BE2C (cell line): ENCODE results near the gene QSOX2.

Experiments
- DNase-seq: peaks from one replicate; pipeline ENCODE4 v3.0.0-alpha.2; 2020
- H3K27me3 ChIP-seq: fragments of 250-450 bp; sonication (Bioruptor Pico); 2 replicates; pipeline ENCODE4 v1.5.1; 2020; ENCODE audit warnings: mild to moderate bottlenecking
- H3K36me3 ChIP-seq: fragments of 250-450 bp; sonication (Bioruptor Pico); 2 replicates; pipeline ENCODE4 v1.5.1; 2020; ENCODE audit warnings: mild to moderate bottlenecking
- H3K4me1 ChIP-seq: fragments of 250-450 bp; sonication (Bioruptor Pico); 2 replicates; pipeline ENCODE4 v1.5.1; 2020
- H3K4me3 ChIP-seq: 2 replicates; pipeline ENCODE4 v1.5.1; 2011; ENCODE audit warnings: low read depth, low read length
- H3K9me3 ChIP-seq: fragments of 250-450 bp; sonication (Bioruptor Pico); 2 replicates; pipeline ENCODE4 v1.5.1; 2020
- CTCF ChIP-seq: IDR thresholded peaks from 2 replicates; pipeline ENCODE4 v1.5.1; 2012; ENCODE audit warnings: mild to moderate bottlenecking, low read depth, low read length

Gene QSOX2

GRCh38 chr9:136241542-136241941 is 4.1 kb downstream of the QSOX2 start:
- Histone ChIP-seq H3K4me3 (no peak overlapping the region), H3K4me1 (peaks cover 15% of the 10 kb centered on the region), H3K9me3 (no peaks in the 10 kb centered on the region), H3K27me3 (no peaks in the 10 kb centered on the region), H3K36me3 (peaks cover 28% of the 10 kb centered on the region)
- no peak for DNase-seq
- TF ChIP-seq CTCF = no peak

GRCh38 chr9:136240941-136241340 is 4.7 kb downstream of the QSOX2 start:
- peaks cover 12% of the 10 kb centered on the region for H3K4me1 ChIP-seq
- H3K4me3 ChIP-seq = no peak overlapping the region
- no peak for DNase-seq
- H3K27me3 ChIP-seq = no peaks in the 10 kb centered on the region
- no peak for TF ChIP-seq CTCF
- no peaks in the 10 kb centered on the region for H3K9me3 ChIP-seq
- peaks cover 34% of the 10 kb centered on the region for H3K36me3 ChIP-seq

GRCh38 chr9:136239983-136240330 is 5.7 kb downstream of the QSOX2 start:
- Histone ChIP-seq H3K9me3 (no peaks in the 10 kb centered on the region), H3K27me3 (no peaks in the 10 kb centered on the region), H3K4me3 (no peak overlapping the region), H3K36me3 (peaks cover 44% of the 10 kb centered on the region), H3K4me1 (peaks cover 12% of the 10 kb centered on the region)
- no peak for TF ChIP-seq CTCF
- no peak for DNase-seq

GRCh38 chr9:136239135-136239982 is 6.3 kb downstream of the QSOX2 start:
- Histone ChIP-seq H3K9me3 (no peaks in the 10 kb centered on the region), H3K4me1 (peaks cover 12% of the 10 kb centered on the region), H3K4me3 (no peak overlapping the region), H3K36me3 (peaks cover 47% of the 10 kb centered on the region), H3K27me3 (no peaks in the 10 kb centered on the region)
- no peak for DNase-seq
- TF ChIP-seq CTCF = no peak

- Histone ChIP-seq H3K9me3 (no peaks in the 10 kb centered on the region), H3K27me3 (no peaks in the 10 kb centered on the region), H3K4me3 (no peak overlapping the region), H3K4me1 (peaks cover 9% of the 10 kb centered on the region), H3K36me3 (peaks cover 55% of the 10 kb centered on the region)
- no peak for TF ChIP-seq CTCF
- DNase-seq = no peak
These were observed 7.3 kb downstream of the QSOX2 start for GRCh38 chr9:136238342-136238732.
